Measurements from ENCODE around the gene MARCHF3.
"Not testable (repeated sequence)": the region's sequence is repeated elsewhere in the genome, so short reads cannot be mapped to it uniquely, and the experiment has no call there.

MARCHF3 gene

DNA sequence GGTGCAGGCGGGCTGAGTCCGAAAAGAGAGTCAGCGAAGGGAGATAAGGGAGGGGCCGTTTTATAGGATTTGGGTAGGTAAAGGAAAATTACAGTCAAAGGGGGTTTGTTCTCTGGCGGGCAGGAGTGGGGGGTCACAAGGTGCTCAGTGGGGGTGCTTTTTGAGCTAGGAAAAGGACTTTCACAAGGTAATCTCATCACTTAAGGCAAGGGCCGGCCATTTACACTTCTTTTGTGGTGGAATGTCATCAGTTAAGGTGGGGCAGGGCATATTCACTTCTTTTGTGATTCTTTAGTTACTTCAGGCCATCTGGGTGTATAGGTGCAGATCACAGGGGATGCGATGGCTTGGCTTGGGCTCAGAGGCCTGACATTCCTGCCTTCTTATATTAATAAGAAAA is 191.0 kb downstream of the MARCHF3 start:
- not testable (repeated sequence) for DNase-seq

DNA sequence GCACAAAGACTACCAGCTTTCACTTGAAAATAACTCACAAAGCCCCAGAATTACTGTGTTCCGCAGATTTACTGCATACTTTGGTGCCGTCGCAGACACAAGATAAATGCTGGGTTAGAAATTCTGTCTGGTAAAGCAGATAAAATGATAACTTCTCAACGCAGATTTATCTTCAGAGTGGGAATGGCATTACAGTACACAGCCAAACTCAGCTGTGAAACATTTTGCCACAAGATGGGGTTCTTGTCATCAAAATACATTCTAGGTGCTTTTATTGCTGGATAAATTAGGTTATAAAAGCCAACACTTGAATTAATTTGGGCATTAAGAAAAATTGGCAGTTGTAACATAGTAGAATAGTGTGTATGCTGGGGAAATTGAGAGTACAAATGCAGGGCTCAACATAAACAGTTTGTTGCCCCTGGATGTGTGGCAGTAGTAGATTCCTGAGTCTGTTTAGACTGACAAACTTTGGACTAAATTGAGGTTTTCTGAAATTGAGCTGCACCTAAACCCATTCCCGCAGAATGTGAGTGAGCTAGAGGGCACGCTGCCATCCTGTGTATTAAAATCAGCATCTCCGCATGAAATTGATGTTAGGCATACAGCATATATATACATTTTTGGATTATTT is 192.3 kb downstream of the MARCHF3 start:
- no peak for DNase-seq

DNA sequence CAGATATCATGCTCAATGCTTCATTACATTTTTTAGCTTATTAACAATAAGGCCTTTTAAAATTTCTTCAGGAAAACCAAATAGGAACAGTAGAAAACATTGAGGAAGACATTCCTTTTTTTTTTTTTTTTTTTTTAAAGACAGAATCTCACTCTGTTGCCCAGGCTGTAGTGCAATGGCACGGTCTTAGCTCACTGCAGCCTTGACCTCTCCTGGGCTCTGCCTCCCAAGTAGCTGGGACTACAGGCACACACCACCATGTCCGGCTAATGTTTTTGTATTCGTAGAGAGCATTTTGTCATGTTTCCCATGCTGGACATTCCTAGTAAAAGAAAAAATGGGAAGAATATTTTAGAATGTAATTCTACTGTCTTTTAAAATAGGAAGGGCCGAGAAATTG is 193.1 kb downstream of the MARCHF3 start:
- DNase-seq: no peak

DNA sequence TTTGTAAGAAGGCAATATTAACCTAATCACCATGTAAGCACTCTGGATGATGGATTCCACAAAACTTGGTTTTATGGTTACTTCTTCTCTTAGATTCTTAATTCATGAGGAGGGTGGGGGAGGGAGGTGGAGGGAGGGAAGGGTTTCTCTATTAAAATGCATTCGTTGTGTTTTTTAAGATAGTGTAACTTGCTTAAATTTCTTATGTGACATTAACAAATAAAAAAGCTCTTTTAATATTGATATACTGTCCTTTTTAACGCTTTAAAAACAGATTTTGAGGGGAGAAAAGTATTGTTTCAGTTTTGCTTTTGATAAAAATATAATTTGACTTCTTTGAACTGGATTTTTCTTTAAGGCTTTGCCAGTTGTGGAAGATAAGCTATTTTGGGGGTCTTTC is 193.6 kb downstream of the MARCHF3 start:
- no peak for DNase-seq

DNA sequence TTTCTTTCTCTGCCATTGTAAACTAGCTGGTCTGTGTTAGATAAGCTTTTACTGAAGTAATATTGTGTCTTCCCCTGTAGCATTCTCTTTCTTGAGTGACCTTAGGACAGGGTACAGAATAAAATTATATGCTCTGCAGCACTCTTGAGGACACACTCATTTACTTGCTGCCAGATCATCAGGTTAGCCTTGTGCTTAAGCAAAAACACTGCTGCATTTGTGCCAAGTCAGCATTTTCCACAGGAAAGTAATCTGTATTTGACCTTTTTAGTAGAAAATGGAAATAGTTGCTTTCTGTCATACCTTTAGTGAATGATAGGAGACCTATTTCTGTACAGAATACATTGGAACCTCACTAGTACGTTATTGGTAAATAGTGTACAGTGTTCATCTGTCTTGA is 199.2 kb downstream of the MARCHF3 start:
- no peak for DNase-seq

DNA sequence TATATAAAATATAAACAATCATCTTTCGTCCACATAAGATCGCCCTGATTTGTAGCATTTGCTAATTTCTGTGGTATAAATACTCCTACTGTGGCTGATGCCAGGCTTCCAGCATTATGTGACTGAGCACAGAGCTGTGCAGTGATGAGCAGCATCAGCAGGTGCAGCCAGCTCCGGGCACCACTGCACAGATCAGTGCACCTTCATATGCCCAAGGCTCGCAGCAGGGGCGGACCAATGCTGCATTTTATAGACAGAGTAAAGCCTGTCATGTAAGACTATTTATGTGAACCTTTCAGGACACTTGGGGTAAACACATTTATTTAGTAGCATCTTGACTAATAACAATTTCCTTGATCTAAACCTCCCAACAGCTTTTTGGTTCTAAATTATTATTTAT is 200.3 kb downstream of the MARCHF3 start:
- no peak for DNase-seq

DNA sequence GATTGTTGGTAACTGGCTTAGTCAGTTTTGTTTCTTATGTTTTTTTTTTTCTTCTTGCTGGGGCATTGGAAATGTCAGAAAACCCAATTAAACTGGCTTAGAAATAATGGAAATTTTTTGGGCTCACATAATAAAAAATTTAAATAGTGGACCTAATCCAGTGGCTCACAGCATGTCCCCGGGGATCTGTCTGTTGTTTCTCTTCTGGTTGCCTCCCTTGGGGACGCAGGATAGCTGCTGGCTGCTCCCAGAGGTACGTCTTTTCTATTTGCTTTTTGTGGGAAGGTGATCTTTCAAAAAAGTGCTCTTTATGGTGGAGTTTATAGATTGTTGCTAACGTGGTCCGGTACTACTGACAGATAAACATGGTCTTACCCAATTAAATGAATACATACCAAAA is 201.3 kb downstream of the MARCHF3 start:
- DNase-seq: no peak

DNA sequence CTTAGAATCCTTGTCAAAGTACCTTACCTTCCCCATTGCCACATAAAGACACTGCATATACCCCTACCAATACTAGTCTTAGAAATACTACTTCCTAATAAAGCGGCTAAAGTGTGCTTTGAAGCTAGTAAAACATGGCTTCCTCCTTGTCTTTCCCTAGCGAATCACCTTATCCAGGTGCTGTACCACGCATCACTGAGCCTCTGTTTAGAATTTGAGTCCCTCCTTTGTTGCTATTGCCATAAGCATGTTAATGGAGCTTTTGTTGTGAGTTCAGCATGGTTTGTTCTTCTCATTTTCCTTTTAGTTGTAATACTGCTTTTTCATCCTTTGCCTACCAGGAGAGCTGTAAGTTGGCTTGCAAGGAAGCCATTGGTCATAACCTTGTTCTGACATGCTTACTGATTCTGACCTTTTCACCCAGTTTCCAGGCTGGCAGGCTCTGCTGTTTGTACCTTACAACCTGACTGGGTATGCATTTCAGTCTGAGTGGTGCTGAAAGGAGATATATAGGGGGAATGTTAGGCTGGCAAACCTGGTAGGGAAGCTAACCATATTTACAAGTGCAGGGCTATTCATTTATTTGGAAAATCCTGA is 203.6 kb downstream of the MARCHF3 start:
- DNase-seq: no peak

DNA sequence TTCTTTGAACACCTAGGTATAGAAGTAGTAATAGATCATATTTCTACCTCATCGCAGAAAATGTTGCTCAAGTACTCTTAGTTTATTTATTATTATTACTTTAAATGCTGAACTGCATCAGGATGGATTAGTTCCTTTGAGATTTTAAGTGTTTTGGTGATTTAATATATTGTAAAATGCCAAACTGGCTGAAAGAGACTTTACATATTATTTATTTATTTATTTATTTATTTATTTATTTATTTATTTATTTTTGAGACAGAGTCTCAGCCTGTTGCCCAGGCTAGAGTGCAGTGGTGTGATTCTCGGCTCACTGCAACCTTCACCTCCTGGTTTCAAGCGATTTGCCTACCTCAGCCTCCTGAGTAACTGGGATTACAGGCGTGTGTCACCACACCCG is 211.1 kb downstream of the MARCHF3 start:
- DNase-seq: no peak

DNA sequence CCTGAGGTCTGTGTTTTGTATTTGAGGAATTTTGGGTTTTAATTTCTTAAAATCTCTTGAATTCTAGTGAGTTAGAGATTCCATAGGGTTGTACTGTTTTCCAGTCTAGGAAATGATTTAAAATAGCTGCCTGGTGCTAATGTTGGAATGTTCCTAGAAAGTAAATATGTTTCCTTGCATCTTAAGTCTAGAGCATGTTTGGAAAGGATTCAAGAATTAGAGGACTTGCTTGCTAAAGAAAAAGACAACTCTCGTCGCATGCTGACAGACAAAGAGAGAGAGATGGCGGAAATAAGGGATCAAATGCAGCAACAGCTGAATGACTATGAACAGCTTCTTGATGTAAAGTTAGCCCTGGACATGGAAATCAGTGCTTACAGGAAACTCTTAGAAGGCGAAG is 211.6 kb downstream of the MARCHF3 start:
- no peak for DNase-seq
